Astrocyte of the hippocampus (primary cell): ENCODE results near the gene NPLOC4.

Experiments
- DNase-seq: peaks from one replicate; pipeline ENCODE4 v3.0.0; 2011; ENCODE audit warnings: low read depth, low spot score

NPLOC4 gene

DNA sequence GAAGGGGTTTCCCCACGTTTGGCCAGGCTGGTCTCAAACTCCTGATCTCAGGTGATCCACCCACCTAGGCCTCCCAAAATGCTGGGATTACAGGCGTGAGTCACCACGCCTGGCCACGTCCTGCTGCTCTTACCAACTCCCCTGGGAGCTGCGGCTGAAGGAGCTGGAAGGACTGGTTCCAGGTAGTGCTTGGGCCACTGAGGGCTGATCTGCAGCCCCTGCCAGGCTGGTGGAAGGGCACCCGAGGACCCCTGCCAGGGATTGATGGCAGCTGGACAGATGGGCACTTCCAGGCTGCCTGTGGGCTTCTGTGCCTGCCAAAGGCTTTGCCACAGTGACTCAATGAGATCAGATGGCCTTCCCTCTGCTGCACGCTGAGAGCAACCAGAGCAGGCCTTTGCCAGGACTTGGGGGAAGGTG, 27.1 kb upstream of the NPLOC4 start:
- no peak for DNase-seq

DNA sequence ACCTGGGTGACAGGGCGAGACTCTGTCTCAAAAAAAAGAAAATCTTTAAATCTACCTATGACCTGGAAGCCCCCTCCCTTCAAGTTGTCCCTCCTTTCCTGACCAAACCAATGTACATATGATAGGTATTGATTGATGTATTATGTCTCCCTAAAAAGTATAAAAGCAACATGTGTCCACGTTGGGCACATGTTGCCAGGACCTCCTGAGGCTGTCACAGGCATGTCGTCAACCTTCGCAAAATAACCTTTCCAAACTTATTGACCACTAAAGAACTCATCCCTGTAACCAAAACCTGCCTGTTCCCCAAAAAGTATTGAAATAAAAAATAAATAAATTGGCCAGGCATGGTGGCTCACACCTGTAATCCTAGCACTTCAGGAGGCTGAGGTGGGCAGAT, 25.1 kb upstream of the NPLOC4 start:
- DNase-seq: no peak

DNA sequence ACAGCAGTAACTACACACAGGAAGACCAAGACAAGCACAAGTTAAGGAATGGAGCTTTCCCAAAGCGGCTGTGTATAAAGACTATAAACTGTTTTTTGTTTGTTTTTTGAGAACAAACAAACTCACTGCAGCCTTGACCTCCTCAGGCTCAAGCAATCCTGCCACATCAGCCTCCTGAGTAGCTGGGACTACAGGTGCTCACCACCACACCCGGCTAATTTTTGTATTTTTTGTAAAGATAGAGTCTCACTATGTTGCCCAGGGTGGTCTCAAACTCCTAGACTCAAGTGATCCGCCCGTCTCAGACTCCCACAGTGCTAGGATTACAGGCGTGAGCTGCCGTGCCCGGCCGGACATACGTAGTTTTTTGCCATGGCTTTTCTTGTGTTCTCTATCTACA, 23.5 kb upstream of the NPLOC4 start:
- no peak for DNase-seq

DNA sequence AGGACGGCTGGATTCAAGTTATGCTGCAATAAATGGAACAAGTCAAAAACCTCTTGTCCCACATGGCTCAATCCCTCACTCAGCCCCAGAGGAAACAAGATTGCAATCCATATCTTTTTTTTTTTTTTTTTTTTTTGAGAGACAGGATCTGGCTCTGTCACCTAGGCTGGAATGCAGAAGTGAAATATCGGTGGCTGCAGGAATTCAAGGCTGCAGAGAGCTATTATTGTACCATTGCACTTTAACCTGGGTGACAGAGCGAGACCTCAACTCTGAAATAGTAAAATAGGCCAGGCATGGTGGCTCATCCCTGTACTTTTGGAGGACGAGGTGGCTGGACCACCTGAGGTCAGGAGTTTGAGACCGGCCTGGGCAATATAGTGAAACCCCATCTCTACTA, 22.1 kb upstream of the NPLOC4 start:
- DNase-seq: no peak

DNA sequence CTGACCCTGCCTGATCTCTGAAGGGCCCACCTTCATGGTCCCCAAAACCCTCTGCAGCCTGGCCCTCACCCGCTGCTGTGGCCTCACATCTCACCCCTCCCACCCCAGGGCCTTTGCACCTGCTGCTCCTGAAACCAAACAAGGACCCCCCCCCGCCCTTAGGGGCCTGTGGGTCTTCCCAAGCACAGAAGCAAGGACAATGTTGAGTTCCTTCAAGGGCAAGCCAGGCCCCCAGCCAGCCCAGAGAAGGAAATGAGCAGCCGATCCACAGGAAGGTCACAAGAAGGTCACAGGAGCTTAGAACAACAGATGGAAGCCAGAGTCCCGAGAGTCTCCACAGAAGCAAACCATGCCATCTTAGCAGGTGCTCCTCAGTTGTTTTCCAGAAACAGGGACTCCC, 19.9 kb upstream of the NPLOC4 start:
- no peak for DNase-seq

DNA sequence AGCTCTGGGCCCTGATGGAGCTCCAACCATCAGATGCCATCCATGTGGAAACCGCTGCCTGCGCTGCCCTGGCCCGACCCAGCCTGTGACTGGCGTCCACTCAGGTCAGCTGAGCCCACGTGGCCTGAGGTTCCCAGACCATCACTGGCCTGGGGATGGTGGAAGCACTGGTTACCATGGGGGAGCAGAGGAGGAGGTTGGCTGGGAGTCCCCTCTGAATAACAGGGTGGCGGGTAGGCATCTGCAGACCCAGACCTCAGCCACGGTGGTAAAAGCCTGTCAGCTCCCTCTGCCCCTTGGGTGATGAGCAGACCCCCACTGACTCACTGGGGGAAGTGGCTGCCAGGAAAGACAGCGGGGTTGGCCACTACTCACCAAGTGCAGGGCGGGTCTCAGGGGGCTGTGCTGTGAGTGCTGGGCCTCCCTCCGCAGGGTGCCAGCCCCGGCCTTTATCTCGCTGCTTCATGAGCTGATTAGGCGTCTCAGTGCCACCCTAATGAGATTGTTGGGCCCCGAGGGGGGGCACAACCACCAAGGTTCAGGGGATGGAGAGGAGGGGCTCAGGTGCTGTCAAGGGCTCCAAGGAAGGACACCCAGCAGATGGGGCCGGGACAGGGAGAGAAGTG, 19.3 kb upstream of the NPLOC4 start, which contains the start of gene PDE6G:
TSS of gene PDE6G (minus strand) at position 425 of the 626 bp plus-strand sequence. CDS start 3,237 bp downstream, outside the sequence.
- DNase-seq: no peak

DNA sequence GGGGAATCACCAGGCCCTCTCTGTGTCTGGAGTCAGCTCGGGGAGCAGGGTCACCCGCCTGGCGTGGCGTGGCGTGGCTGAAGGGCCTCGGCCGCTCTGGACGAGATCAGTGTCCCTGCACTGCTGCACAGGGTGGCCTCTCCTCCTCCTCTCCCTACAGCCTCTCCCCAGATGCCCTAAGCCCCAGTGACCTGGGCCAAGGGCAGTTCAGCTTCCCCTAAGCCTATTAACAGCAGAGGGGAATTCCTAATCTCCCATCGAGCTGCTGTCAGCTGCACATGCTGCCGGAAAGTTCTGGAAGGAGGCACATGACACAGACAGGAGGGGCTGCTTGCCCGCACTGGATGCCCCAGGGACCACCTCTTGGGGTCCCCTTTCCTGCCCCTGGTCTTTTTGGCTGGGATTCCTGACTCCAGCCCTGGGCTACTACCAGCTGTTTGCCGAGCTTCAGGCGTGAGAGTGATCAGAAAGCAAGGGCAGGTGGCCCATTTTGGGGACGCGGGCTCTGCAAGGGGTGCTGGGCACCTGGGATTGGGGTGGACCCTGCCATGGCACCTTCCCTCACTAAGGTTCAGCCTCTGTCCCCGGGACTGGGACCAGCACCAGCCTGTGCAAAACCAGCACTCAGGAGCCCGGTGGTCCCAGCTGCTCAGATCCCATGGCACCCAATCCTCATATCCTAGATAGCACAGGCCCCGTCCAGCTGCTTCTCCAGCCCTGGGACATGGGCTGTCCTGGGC, 18.6 kb upstream of the NPLOC4 start:
- DNase-seq: no peak

DNA sequence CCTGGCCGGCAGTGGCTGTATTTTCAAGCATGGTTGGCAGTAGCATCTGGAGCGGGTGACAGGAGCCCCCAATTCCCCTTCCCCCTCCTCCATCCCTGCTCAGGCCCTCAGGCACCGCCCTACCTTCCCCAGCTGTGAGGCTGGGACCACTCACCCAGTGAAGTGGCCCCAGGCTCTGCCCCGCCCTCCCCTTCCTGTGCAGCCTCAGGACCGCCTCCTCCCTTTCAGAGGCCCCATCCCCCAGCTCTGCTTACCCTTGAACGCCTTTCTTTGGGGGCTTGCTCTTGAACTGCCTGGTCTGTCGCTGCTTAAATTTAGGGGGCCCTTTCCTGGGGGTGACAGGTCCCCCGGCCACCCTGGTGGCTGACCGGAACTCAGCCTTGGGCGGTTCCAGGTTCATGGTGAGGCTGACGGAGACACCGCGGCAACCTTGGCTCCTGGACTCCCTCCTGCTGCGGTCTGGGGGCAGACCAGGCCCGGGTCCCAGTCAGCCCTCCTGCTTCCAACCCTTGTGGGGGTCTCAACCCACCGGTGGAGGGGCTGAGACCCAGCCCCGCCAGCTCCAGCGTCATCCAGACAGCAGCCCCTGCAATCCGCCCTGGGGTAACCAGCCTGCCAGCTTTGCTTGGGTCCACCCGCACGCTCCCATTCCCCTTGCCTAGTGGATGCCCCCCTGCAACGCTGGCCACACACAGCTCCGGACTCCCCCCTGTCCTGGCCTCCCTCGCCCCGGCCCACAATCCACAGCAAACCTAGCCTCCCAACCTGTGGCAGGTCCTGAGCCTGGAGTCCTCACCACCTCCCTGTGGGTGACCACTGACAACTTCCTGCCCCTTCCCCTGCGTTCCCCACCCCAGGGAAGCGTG, 16.2 kb upstream of the NPLOC4 start:
- no peak for DNase-seq

DNA sequence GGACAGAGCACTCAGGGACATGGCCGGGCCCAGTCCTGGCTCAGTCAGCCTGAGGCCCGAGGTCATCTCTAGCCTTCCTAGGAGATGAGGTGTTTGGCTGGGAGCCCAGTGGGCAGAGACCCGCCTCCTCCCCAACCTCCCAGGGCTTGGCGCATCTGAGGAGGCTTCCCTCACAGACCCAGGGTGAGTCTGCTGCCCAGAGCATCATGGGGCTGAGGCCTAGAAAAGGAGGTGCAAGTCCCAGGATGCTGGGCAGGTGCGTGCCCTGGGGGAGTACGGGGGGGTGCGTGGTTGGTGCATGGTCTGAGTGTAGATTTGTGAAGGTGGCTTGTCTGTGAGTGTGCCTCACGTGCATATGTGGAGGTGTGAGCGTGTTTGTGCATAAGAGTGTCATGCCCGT, 14.8 kb upstream of the NPLOC4 start:
- DNase-seq: peak; percentile 88

DNA sequence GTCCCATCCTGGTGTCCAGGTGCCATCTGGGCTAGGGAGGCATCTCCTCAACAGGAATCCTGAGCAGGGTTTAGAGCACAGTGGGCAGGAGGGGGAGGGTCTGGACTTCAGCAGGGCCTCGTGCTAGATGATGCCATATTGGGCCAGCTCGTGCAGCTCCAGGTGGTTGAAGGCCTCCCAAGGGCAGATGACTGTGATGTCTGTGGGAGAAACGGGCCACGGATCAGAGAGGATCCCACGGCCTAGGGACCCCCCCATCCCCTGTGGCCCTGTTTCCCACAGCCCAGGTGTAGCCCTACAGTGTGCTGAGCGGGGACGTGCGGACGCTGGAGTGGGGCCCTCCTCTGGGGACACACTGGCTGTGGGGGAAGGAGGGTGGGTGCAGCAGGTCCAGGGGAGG, 14.0 kb upstream of the NPLOC4 start:
- no peak for DNase-seq

DNA sequence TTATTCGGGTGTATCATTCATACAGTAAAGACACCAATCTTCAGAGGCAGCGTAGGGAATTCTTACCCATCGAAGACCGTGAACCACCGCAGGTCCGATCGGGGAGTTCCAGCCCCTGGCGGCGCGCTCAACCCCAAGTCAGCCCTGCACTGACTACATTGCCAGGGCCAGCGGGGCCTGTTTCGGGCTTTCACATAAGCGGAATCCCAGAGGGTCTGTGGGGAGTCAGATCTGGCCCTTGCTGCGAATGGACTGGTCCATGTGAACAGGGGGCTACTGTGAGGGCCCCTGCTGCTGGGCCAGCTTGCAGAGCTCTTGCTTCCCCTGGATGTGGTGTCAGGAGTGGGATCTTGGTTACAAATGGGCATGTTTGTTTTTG, 11.8 kb upstream of the NPLOC4 start:
- no peak for DNase-seq

DNA sequence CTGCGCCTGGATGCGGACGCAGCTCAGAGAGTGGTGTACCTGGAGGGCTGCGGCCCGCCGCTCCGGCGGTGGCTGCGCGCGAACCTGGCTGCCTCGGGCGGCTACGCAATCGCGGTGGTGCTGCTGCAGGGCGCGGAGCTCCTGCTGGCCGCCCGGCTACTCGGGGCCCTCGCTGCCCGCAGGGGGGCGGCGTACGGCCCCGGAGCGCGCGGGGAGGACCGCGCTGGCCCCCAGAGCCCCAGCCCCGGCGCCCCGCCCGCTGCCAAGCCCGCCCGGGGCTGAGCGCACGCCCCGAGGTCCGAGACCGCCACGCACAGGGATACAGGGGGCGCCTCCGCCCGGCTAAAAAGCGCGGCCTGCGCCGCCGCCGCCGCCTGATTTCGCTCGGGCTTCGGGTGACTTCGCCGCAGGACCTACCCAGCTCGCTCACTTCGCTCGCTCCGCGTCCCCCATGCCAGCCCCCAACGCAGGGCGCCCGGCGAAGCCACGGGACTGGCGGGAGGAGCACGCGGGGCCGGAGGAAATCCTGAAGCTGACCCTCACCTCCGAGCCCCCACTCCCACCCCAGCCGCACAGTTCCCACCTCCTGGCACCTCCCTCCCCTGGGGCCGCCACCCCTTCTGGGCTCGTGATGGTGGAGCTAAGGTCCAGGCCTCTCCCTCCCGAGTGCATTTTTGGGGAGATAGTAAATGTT, 11.2 kb upstream of the NPLOC4 start:
- DNase-seq: peak; percentile 28

DNA sequence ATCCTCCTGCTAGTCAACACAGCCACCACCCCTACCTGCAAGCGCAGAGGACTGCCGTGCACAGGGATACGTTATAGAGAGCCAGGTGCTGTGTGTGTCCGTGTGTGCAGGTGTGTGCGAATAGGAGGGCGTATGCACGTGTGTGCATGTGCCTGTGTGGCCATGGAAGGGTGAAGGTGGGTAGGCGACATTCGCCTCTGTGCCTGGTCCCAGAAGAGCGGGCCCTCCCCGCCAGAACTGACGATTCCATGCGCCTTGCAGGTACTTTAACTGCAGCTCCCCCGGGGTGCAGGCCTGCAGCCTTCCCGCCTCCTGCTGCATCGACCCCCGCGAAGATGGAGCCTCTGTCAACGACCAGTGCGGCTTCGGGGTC, 10.7 kb upstream of the NPLOC4 start:
- DNase-seq: no peak

DNA sequence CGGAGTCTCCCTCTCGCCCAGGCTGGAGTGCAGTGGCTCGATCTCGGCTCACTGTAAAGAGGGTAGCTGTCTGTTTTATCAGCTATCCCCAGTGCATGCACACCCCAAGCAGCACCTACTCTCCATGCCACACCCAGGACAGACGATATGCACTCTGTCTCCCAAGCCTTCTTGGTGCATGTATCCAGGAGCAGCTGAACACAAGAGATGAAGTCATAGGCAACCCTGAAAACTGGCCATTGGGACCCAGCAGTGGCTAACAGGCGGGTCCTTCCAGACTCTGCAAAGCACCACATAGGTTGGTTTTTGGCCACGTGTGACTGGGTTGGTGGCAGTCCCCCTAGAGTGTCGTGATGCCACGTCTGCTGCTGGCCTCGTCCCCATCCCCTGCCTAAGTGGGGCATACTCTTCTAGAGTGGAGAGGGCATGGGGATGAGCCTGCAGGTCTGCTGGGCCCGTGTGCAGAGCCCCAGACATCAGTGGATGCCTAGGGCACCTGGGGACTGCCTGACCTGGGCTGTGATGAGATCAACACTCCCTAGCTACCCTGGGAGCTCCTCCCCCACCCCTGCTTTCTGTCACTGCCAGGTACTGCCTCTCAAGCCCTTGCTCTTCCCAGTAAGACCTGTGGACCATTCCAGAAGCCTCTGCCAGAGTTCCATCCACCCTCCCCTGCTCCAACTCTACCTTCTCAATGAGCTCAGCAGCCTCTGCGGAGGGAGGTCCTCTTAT, 10.1 kb upstream of the NPLOC4 start:
- no peak for DNase-seq

DNA sequence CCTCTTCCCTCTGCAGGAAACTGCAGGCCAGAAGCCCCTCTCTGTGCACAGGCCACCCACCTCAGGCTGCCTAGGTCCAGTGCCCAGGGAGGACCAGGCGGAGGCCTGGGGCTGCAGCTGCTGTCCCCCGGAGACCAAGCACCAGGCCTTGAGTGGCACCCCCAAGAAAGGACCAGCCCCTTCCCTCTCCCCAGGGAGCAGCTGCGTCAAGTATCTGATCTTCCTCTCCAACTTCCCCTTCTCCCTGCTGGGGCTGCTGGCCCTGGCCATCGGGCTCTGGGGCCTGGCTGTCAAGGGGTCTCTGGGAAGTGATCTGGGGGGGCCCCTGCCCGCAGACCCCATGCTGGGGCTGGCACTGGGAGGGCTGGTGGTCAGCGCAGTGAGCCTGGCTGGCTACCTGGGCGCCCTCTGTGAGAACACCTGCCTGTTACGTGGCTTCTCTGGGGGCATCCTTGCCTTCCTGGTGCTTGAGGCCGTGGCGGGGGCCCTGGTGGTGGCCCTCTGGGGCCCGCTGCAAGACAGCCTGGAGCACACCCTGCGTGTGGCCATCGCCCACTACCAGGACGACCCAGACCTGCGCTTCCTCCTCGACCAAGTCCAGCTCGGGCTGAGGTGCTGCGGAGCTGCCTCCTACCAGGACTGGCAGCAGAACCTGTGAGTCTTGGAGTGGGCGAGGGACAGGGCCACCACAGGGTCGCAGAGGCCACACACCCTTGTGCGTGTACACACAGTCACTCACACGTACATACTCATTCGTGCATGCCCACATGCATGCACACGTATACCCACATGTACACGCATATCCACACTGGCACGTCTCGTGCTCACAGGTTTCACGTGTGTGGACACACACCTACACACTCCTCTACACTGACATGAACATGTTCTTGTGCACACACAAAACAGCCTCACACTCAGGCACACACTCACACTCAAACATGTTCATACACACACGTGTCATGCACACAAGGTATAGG, 8.4 kb upstream of the NPLOC4 start:
- no peak for DNase-seq

DNA sequence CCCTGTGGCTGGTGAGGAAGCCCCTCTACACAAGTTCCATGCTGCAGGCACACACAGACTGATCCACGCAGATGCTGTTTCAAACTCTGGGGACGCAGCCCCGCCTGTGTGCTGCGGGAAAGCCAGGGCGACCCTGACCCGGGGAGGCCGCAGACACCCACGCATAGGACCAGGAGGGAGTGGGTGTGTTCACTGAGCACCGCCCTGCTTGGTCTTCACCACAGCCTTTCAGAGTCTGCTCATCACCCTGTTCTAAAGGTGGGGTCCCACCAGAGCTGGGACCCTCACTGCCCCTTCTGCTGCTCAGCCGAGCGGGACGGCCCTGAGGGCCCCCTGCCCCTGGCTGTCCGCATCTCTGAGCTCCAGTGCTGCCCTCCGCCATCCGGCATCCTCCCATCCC, 7.6 kb upstream of the NPLOC4 start:
- DNase-seq: no peak

DNA sequence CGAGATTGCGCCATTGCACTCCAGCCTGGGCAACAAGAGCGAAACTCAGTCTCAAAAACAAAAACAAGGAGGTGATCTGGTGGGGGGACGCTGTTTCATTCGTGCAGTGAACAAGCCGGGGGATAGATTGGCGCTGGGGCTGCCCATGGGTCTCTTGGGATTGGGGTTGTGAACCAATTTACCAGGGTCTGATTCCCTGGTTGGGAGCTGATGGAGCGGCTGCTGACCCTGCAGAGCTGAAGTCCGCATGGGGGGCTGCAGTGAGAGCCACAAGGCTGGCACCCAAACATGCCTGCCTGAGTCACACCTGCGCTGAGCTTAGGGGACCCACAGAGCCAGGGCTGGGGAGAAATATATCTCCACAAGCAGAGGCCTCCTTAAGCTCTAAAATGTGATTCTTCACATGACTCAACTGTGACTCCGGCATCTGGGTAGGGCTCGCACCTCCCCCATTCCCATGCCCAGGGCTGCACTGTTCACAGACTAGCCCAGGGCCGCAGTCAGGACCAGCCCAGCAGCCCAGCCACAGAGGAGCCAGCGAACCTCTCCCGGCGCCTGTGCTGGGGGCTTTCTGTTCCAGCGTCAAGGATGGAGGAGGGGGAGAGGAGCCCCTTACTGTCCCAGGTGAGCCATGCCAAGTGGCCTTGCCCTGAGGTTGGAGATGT, 5.0 kb upstream of the NPLOC4 start:
- peak; percentile 70 for DNase-seq

DNA sequence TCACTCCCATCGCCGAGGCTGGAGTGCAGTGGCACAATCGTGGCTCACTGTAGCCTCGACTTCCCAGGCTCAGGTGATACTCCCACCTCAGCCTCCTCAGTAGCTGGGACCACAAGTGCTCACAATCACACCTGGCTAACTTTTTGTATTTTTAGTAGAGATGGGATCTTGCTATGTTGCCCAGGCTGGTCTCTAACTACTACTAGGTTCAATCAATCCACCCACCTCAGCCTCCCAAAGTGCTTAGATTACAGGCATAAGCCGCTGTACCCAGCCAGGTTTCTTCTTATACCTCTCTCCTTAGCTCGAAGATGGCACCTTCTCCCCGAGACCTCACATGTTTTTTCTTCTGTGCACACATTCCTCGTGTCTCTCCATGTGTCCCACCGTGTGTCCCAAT, 3.1 kb upstream of the NPLOC4 start:
- no peak for DNase-seq

DNA sequence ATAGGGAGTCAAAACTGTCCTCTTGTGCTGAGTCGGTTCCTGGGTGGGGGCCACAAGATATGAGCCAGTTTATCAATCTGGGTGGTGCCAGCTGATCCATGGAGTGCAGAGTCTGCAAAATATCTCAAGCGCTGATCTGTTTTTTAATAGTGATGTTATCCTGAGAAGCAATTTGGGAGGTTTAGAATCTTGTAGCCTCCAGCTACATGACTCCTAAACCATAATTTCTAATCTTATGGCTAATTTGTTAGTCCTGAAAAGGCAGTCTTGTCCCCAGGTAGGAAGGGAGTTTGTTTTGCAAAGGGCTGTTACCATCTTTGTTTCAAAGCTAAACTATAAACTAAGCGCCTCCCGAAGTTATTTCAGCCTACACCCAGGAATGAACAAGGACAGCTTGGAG, 1.8 kb upstream of the NPLOC4 start:
- no peak for DNase-seq
